DMS114 treated with DMSO at 0.1 percent for 48 hours (cell line): ENCODE measurements around the gene ASIC3.
A peak's percentile ranks its signal among the peaks of the same experiment; 100 is the strongest.
"Not testable (repeated sequence)": the region's sequence is repeated elsewhere in the genome, so short reads cannot be mapped to it uniquely, and the experiment has no call there.

Experiments
- DNase-seq: peaks from one replicate; lab custom pipeline; 2025; ENCODE audit not compliant: unreplicated experiment; lab: John Stamatoyannopoulos, UW

The ASIC3 gene

DNA sequence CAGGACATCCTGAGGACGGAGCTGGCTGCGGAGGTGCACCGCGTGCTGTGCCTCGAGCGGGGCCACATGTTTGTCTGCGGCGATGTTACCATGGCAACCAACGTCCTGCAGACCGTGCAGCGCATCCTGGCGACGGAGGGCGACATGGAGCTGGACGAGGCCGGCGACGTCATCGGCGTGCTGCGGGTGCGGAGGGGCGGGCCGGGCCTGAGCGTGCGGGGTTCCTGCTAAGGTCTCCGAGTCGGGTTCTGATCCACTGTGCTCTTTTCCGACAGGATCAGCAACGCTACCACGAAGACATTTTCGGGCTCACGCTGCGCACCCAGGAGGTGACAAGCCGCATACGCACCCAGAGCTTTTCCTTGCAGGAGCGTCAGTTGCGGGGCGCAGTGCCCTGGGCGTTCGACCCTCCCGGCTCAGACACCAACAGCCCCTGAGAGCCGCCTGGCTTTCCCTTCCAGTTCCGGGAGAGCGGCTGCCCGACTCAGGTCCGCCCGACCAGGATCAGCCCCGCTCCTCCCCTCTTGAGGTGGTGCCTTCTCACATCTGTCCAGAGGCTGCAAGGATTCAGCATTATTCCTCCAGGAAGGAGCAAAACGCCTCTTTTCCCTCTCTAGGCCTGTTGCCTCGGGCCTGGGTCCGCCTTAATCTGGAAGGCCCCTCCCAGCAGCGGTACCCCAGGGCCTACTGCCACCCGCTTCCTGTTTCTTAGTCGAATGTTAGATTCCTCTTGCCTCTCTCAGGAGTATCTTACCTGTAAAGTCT, 34.4 kb upstream of the ASIC3 start:
- DNase-seq, result no peak

GRCh38 chr7:151014950-151015349, 33.4 kb upstream of the ASIC3 start:
- DNase-seq, result no peak

GRCh38 chr7:151015967-151016366, 32.4 kb upstream of the ASIC3 start:
- DNase-seq, result no peak

DNA sequence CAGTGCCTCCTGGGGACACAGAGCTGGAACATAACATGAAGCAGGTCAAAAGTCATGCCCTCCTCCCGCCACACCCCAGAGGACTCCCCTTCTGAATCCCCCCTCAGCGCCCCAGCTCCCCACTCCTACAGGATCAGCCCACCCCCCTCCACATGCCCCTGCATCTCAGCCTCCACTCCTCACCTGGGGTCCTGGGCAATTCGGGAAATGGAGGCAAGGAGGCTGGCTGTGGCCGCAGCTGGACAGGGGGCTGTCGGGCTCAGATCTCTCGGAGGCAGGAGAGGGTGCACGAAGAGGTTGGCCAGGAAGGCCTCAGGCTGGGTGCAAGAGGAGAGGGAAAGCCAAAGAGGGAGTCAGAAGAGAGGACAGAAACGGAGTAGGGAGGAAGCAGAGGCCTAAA, 31.8 kb upstream of the ASIC3 start:
- DNase-seq, result no peak

GRCh38 chr7:151016942-151017341, 31.4 kb upstream of the ASIC3 start:
- DNase-seq, result no peak

DNA sequence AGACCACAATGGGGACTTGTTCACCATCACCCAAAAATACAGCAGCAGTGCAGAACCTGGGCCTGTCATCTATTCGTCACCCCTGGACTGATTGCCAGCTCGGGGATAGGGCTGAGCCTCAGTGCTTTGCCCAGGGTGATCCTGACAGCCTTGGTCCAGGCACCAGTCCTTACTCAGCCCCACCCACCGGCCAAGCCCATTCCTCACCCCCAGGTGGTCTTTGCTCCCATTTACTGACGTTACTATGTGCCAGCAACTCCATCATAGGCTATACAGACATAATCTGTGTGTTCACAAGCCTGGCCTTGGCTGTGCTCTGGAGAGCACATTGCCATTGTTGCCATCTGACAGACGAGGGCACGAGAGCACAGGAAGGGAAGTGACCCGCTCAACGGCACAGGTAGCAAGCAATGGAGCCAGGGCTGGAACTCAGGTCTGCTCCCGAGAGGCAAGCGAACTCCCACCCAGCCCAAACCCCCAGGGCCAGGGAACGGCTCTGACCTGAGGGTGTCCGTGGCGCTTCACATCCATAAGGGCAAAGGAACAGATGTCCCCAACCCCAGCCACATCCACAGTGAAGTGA, 30.9 kb upstream of the ASIC3 start:
- no peak for DNase-seq

- no peak for DNase-seq
These were observed 30.3 kb upstream of the ASIC3 start for GRCh38 chr7:151017953-151018420.

DNA sequence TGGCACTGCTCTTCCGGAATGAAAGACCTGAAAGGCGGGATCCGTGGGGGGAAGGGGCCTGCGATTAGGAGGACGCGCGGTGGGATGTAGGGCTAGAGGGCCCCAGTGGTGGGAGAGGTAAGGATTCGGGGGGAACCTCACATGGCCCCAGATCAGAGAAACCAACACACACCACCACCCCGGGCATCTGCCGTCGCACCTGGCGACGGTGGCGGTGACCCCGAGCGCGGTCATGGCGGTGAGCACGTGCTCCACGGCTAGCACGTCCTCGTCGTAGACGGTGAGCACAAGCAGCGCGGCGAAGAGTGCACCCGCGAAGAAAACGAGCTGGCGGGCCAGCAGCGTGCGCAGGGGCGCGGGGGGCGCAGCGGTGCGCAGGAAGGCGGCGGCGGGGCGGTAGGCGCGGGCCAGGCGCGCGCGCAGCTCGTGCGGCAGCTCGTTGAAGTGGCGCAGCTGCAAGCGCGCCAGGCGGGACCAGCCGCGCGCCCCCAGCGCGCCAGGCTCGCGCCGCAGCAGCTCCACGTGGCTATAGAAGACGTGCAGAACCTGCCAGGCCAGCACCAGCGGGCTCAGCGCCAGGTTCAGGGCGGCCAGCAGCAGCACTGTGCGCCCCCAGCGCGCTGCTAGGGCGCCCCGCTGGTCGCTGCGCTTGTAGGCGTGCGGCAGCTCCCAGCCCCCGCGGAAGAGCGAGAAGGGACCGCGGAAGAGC, 29.8 kb upstream of the ASIC3 start:
- peak; percentile 23 for DNase-seq

GRCh38 chr7:151019130-151019447, 29.2 kb upstream of the ASIC3 start:
- DNase-seq, result no peak

- DNase-seq, result no peak
These were observed 28.1 kb upstream of the ASIC3 start for GRCh38 chr7:151020231-151020630.

DNA sequence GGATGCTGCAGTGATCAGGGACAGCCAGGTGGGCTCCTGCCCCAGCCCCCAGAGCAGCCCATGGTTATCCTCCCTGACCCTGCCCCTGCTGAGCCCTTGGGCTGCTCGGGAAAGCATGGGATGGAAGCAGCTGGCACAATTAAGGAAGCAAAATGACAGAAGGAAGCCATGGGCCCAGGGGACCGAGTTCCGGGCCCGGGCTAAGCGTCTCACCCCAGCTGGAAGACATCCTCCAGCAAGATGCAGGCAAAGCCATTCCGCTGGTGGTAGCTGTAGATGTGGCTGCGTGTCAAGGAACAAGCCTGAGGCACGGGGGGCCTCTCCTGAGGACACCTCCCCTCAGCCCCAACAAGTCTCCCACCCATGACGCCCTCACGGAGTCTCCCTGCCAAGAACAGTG, 25.1 kb upstream of the ASIC3 start:
- no peak for DNase-seq

GRCh38 chr7:151024435-151025056, 23.8 kb upstream of the ASIC3 start, which contains the start of gene ATG9B:
Gene ATG9B, minus strand, starts transcription at chr7:151024494. Its CDS starts 71 bp downstream, at chr7:151024423.
- no peak for DNase-seq

DNA sequence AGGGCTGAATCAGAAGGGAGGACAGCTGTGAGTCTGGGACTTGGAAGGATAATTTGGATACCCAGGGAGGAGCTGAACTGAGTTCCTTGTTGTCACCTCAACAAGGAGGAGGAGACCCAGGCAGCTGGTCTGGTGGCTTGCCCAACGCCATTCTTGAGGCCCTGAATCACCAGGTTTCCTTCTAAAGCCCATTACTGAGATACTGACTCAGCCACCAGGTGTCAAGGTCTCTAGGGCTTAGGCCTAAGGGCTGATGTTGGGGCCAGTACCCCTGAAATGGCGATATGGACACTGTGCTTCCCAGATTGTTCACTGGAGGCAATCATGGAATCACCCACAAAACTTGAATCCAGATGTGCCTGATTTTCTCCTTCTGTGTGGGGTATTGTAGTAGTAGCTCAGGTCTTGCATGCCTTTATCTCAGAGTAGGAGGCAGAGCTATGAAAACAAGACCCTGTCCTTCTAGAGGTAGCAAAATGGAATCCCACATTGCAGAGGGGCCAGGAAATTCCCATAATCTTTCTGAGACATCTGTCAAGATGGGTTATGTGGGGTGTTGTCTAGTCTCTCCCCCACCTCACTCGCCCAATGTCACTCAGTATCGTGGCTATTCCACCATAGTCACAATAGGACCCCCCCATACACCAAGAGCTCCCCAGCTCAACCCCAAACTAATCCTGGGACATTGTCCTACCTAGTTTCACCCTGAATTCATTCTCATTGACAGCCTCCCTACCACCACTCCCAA, 22.2 kb upstream of the ASIC3 start:
- DNase-seq, result no peak

DNA sequence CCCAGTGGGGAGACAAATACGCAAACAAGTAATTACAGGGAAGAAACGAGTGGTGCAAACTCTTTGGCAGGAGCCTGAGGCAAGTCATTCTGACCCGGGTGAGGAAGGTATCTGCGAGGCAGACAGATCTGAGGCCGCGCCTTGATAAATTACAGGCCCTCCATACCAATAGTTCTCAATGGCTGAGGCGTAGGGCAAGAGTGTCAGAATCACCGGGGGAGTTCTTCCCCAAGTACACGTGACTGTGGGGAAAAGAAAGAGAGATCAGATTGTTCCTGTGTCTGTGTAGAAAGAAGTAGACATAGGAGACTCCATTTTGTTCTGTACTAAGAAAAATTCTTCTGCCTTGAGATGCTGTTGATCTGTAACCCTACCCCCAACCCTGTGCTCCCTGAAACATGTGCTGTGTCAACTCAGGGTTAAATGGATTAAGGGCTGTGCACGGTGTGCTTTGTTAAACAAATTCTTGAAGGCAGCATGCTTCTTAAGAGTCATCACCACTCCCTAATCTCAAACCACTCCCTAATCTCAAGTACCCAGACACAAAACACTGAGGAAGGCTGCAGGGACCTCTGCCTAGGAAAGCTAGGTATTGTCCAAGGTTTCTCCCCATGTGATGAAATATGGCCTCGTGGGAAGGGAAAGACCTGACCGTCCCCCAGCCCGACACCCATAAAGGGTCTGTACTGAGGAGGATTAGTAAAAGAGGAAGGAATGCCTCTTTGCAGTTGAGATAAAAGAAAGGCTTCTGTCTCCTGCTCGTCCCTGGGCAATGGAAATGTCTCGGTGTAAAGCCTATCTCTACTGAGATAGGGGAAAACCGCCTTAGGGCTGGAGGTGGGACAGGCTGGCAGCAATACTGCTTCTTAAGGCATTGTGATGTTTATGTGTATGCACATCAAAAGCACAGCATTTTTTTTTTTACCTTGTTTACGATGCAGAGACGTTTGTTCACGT, 21.3 kb upstream of the ASIC3 start:
- not testable (repeated sequence) for DNase-seq

DNA sequence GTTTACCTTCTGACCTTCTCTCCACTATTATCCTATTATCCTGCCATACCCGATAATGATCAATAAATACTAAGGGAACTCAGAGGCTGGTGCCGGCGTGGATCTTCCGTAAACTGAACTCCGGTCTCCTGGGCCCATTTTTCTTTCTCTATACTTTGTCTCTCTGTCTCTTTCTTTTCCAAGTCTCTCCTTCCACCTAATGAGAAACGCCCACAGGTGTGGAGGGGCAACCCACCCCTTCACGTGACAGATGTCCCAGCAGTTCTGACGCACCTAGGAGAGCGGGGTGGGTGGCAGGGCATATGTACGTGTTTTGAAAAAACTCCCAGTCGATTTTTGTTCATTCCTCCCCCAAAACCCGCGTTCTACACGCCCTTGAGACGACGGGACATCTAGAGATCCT, 20.6 kb upstream of the ASIC3 start:
- not testable (repeated sequence) for DNase-seq

DNA sequence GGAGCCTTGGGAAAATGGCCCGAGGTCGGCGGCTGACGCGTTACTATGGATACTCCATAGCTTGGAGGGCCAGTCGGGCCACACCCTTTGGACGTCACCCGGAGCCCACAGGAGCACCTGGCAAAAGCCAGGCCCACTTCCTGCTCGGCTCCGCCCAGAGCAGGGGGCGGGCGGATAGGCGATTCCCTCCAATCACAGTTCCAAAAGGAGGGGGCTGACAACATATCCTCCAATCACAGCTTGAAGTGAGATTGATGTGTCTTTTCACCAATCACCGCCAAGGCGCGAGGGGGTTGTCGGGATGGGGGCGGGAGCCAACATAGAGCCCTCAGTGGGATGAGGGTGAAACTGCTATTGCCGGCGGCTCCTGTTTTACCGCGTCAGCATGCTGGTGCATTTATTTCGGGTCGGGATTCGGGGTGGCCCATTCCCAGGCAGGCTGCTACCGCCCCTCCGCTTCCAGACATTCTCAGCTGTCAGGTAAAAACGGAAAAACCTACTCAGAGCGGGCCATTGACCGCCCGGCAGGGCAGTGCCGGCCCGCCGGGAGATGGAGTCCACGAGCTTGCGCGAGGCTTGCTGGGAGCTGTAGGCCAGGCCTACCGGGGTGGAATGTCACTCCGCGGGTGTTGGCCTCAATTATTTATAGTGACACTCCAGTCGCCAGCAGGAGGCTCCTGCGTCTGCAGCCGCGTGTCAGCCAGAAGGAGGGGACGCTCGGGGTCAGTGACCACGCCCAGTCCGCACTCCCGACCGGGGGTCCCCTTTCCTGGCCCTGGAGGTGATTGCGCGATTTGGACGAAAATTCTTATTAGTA, 20.0 kb upstream of the ASIC3 start, which contains the start of gene ABCB8:
ABCB8 (plus strand) TSS at position 320 of the 817 bp plus-strand sequence; CDS start at position 386, 66 bp downstream.
- peak; percentile 96 for DNase-seq

- no peak for DNase-seq
These were observed 19.3 kb upstream of the ASIC3 start for GRCh38 chr7:151028948-151029501.

- DNase-seq, result no peak
These were observed 17.3 kb upstream of the ASIC3 start for GRCh38 chr7:151031011-151031410.
